Endothelial cell of umbilical vein (primary cell): Measurements from ENCODE around the gene WBP2NL. TPM values are rescaled to one million over a fixed set of nuclear protein-coding genes. Genes with fewer than 3 reads are reported as not detected.

Source experiments
- BruUV-seq: library from RNA; stranded (reverse); fragments of 400-500 nt; replicated peaks from 2 replicates; lab custom pipeline; 2021; lab: Mats Ljungman, UMichigan
- CTCF ChIA-PET: fragments of 300-600, 350-600 bp; sonication (Branson Sonifier 250); formaldehyde crosslinking; loops from one replicate; lab custom pipeline; 2021; ENCODE audit warnings: antibody characterized with exemption, inconsistent platforms; lab: Charles Lee
- POLR2A ChIA-PET: fragments of 300-600, 350-600 bp; sonication (Branson Sonifier 250); formaldehyde crosslinking; loops from one replicate; lab custom pipeline; 2021; ENCODE audit warnings: antibody characterized with exemption, inconsistent platforms; lab: Charles Lee
- DNase-seq: peaks from one replicate; pipeline ENCODE4 v3.0.0-alpha.2; 2011; ENCODE audit warnings: low read depth, low spot score
- FAIRE-seq: peaks from 2 replicates; lab custom pipeline; 2011; peaks lifted over from hg19 to GRCh38; lab: Jason Lieb, UNC
- H2AFZ ChIP-seq: 2 replicates; pipeline ENCODE4 v1.6.0; 2012; ENCODE audit warnings: low read depth, low read length, control low read depth, inconsistent platforms
- H3K27ac ChIP-seq: 2 replicates; pipeline ENCODE4 v1.5.1; 2011; ENCODE audit warnings: low read depth, mild to moderate bottlenecking, control low read depth, low read length, moderate library complexity; ENCODE audit not compliant: insufficient read depth
- H3K27me3 ChIP-seq, 2 experiments: 2 replicates each; pipeline versions ENCODE4 v1.6.0 to v1.6.1; 2011; ENCODE audit warnings: low read length in 2 of 2, mixed read lengths in 1 of 2; ENCODE audit not compliant: control insufficient read depth in 2 of 2, insufficient read depth in 2 of 2
- H3K36me3 ChIP-seq, 2 experiments: 2 replicates in 1 of 2; 3 replicates in 1 of 2; pipeline ENCODE4 v1.5.1; 2011; ENCODE audit warnings: low read length in 2 of 2, mild to moderate bottlenecking in 1 of 2, moderate library complexity in 1 of 2; ENCODE audit not compliant: control insufficient read depth in 2 of 2, insufficient read depth in 2 of 2; ENCODE audit errors: extremely low read depth in 1 of 2
- H3K4me1 ChIP-seq: 3 replicates; pipeline ENCODE4 v1.5.1; 2011; ENCODE audit warnings: mild to moderate bottlenecking, low read length; ENCODE audit not compliant: control insufficient read depth, insufficient read depth; ENCODE audit errors: extremely low read depth
- H3K4me2 ChIP-seq: 2 replicates; pipeline ENCODE4 v1.6.1; 2011; ENCODE audit warnings: low read length, control low read depth, mixed read lengths; ENCODE audit not compliant: insufficient read depth
- H3K4me3 ChIP-seq, 3 experiments: fragments of 200-600 bp in 1 of 3; sonication (generic), shearing (Covaris generic) in 1 of 3; replicated peaks in 1 of 3; 2 replicates each; pipeline ENCODE4 v1.5.1; 2011 to 2016; ENCODE audit warnings: control low read depth in 3 of 3, low read length in 3 of 3, mild to moderate bottlenecking in 2 of 3, inconsistent platforms in 1 of 3, low read depth in 1 of 3, moderate library complexity in 1 of 3; ENCODE audit not compliant: insufficient read depth in 1 of 3
- H3K79me2 ChIP-seq: 2 replicates; pipeline ENCODE4 v1.6.0; 2012; ENCODE audit warnings: low read length, inconsistent platforms; ENCODE audit not compliant: control insufficient read depth, insufficient read depth
- H3K9ac ChIP-seq: replicated peaks from 2 replicates; pipeline ENCODE3; 2011; ENCODE audit warnings: low read length, control low read depth; ENCODE audit not compliant: insufficient read depth; ENCODE audit errors: extremely low read depth
- H3K9me1 ChIP-seq: replicated peaks from 3 replicates; pipeline ENCODE4 v1.6.0; 2011; ENCODE audit warnings: mild to moderate bottlenecking, low read length; ENCODE audit not compliant: control insufficient read depth, insufficient read depth; ENCODE audit errors: extremely low read depth
- H3K9me3 ChIP-seq: replicated peaks from 2 replicates; pipeline ENCODE4 v1.5.1; 2012; ENCODE audit warnings: low read length, inconsistent platforms; ENCODE audit not compliant: control insufficient read depth, insufficient read depth
- H4K20me1 ChIP-seq: replicated peaks from 2 replicates; pipeline ENCODE3; 2011; ENCODE audit warnings: mild to moderate bottlenecking, low read length; ENCODE audit not compliant: control insufficient read depth, insufficient read depth; ENCODE audit errors: extremely low read depth
- CTCF ChIP-seq, 2 donors: IDR thresholded peaks; 1 replicate in 1 of 2; 2 replicates in 1 of 2; pipeline ENCODE4 v1.5.1; 2011; ENCODE audit warnings: low read length in 2 of 2, mild to moderate bottlenecking in 2 of 2, moderate library complexity in 2 of 2, control low read depth in 1 of 2, inconsistent platforms in 1 of 2, low read depth in 1 of 2; ENCODE audit not compliant: insufficient read depth in 1 of 2; ENCODE audit errors: extremely low read depth in 1 of 2
- EZH2 ChIP-seq: IDR thresholded peaks from 2 replicates; pipeline ENCODE4 v1.6.1; 2012; ENCODE audit warnings: borderline replicate concordance, low read depth, mild to moderate bottlenecking, moderate library complexity, low read length, inconsistent platforms; ENCODE audit not compliant: severe bottlenecking
- FOS ChIP-seq: IDR thresholded peaks from 2 replicates; pipeline ENCODE4 v1.6.1; 2011; ENCODE audit warnings: mild to moderate bottlenecking, low read length, moderate library complexity, borderline replicate concordance; ENCODE audit not compliant: insufficient read depth
- GATA2 ChIP-seq: IDR thresholded peaks from 2 replicates; pipeline ENCODE4 v1.7.0; 2011; ENCODE audit warnings: low read depth, mild to moderate bottlenecking, moderate library complexity, mixed read lengths, low read length; ENCODE audit not compliant: insufficient read length, insufficient read depth
- JUN ChIP-seq: IDR thresholded peaks from 2 replicates; pipeline ENCODE4 v1.6.1; 2011; ENCODE audit warnings: borderline replicate concordance, low read depth; ENCODE audit not compliant: insufficient read length, insufficient read depth
- MAX ChIP-seq: IDR thresholded peaks from 2 replicates; pipeline ENCODE4 v1.6.1; 2011; ENCODE audit not compliant: insufficient read depth, insufficient read length
- MYC ChIP-seq: IDR thresholded peaks from one replicate; pipeline ENCODE4 v1.6.1; 2011; ENCODE audit warnings: mild to moderate bottlenecking, low read depth, low read length
- POLR2A ChIP-seq: IDR thresholded peaks from 2 replicates; pipeline ENCODE4 v1.6.1; 2012; ENCODE audit warnings: low read depth, mild to moderate bottlenecking, control low read depth, low read length
- POLR2AphosphoS5 ChIP-seq: IDR thresholded peaks from 2 replicates; pipeline ENCODE4 v1.6.1; 2012; ENCODE audit warnings: low read depth, mild to moderate bottlenecking, control low read depth, low read length, moderate library complexity; ENCODE audit not compliant: insufficient read depth
- dilution Hi-C: fragments of 300-500 bp; cut with MboI; formaldehyde crosslinking; loops from one replicate; pipeline ENCODE4 v1.15.0; 2019; ENCODE audit warnings: low sequenced_read_pairs; ENCODE audit not compliant: extremely low pct_ligation_motif_present
- intact Hi-C: fragments of 100-400 bp; cut with micrococcal nuclease; formaldehyde crosslinking; loops from one replicate; pipeline ENCODE4 v1.10.0; 2022
- polyA plus RNA-seq, 4 experiments: library from polyadenylated mRNA; depleted of rRNA in 3 of 4; stranded (reverse) in 3 of 4; unstranded in 1 of 4; fragments of >200 nt; gene quantifications; 2 replicates each; pipeline versions ENCODE4 v1.2.1 to v1.2.3, GENCODE V29; 2011 to 2012; ENCODE audit warnings: missing spikeins in 1 of 4
- total RNA-seq: library from RNA; stranded (reverse); gene quantifications from 2 replicates; pipeline ENCODE4 v1.2.3, GENCODE V29; 2021

Gene WBP2NL
- total and polyA plus RNA-seq, 2 donors (not counting 3 experiments of a cell fraction or from before 2014, with no cell fraction given) = 0.08 to 0.27 TPM

- Histone ChIP-seq H3K9me3 (no peaks in the 10 kb centered on the region), H3K4me3 (no peak overlapping the region), H4K20me1 (no peaks in the 10 kb centered on the region), H3K4me1 (no peaks in the 10 kb centered on the region), H3K4me2 (no peak overlapping the region), H3K79me2 (no peaks in the 10 kb centered on the region), H3K9me1 (no peaks in the 10 kb centered on the region), H3K9ac (no peak overlapping the region), H2AFZ (no peak overlapping the region), H3K36me3 (no peaks in the 10 kb centered on the region), H3K27ac (no peak overlapping the region), H3K27me3 (peaks cover 0 to 3% of the 10 kb centered on the region in 2 experiments)
- DNase-seq (no peak), FAIRE-seq (no peak)
- ChIA-PET POLR2A (interaction anchor here (0.7 kb wide), 1 partner anchor 314 kb away, joined by 3 read pairs; no protein-coding TSS in a partner anchor), CTCF (no interaction called here)
- TF ChIP-seq POLR2AphosphoS5 = no peak
- no peak for TF ChIP-seq JUN
- TF ChIP-seq FOS = no peak
- no peak for TF ChIP-seq MYC
- no peak for TF ChIP-seq EZH2
- no peak for TF ChIP-seq GATA2
- TF ChIP-seq POLR2A = no peak
- TF ChIP-seq MAX = no peak
- no peak for TF ChIP-seq CTCF (IDR thresholded peaks at IDR 0.05; ENCODE audit: extremely low read depth in 1 of 2, insufficient read depth in 1 of 2, low read depth in 1 of 2, low read length in 2 of 2)
- intact Hi-C loops (no loop called here), dilution Hi-C loops (no loop called here)
- BruUV-seq = no TSS peak
These were observed 43.2 kb downstream of the WBP2NL start for GRCh38 chr22:42041784-42042183.
